GM12878 (cell line): ENCODE measurements around the gene ZNF547. TPM values are rescaled to one million over a fixed set of nuclear protein-coding genes. Genes with fewer than 3 reads are reported as not detected.

Experiments
- BRCA1 ChIP-seq: IDR thresholded peaks from 2 replicates; pipeline ENCODE4 v1.6.1; 2011; ENCODE audit warnings: low read depth, low read length, improper control_type of control experiment
- CEBPB ChIP-seq, 2 experiments: fragments of 150-350 bp in 1 of 2; IDR thresholded peaks; 2 replicates each; pipeline ENCODE4 v1.6.1; 2012 to 2014; ENCODE audit warnings: low read depth in 2 of 2, low read length in 2 of 2, borderline replicate concordance in 1 of 2, inconsistent platforms in 1 of 2
- CREM ChIP-seq: IDR thresholded peaks from 2 replicates; pipeline ENCODE4 v1.6.1; 2014; ENCODE audit warnings: antibody characterized with exemption, low read depth
- DPF2 ChIP-seq: fragments of 450-650 bp; IDR thresholded peaks from 2 replicates; pipeline ENCODE4 v1.6.1; 2017; ENCODE audit warnings: mild to moderate bottlenecking
- EZH2 ChIP-seq: IDR thresholded peaks from 2 replicates; pipeline ENCODE4 v1.6.1; 2012; ENCODE audit warnings: low read depth, mild to moderate bottlenecking, control low read depth, inconsistent platforms, low read length, borderline replicate concordance; ENCODE audit not compliant: control insufficient read depth
- HDAC2 ChIP-seq: fragments of 200-600 bp; sonication (generic); IDR thresholded peaks from 2 replicates; pipeline ENCODE4 v1.6.1; 2017
- KDM1A ChIP-seq: fragments of 200-600 bp; sonication (generic); IDR thresholded peaks from 2 replicates; pipeline ENCODE4 v1.6.1; 2016; ENCODE audit warnings: borderline replicate concordance
- RAD21 ChIP-seq: IDR thresholded peaks from 2 replicates; pipeline ENCODE4 v1.6.1; 2011; ENCODE audit warnings: mild to moderate bottlenecking, low read depth, low read length, moderate library complexity; ENCODE audit not compliant: insufficient read depth
- STAT3 ChIP-seq: IDR thresholded peaks from 2 replicates; pipeline ENCODE4 v1.6.1; 2011; ENCODE audit warnings: low read depth, low read length, improper control_type of control experiment
- USF2 ChIP-seq: IDR thresholded peaks from 2 replicates; pipeline ENCODE4 v1.6.1; 2011; ENCODE audit warnings: low read depth, low read length, improper control_type of control experiment, borderline replicate concordance
- YBX1 ChIP-seq: fragments of 450-650 bp; IDR thresholded peaks from 2 replicates; pipeline ENCODE4 v1.6.1; 2016; ENCODE audit warnings: antibody characterized with exemption
- ZBTB40 ChIP-seq: fragments of 450-650 bp; IDR thresholded peaks from 2 replicates; pipeline ENCODE4 v1.6.1; 2016; ENCODE audit warnings: mild to moderate bottlenecking, moderate library complexity, borderline replicate concordance
- ZNF207 ChIP-seq: fragments of 450-650 bp; IDR thresholded peaks from 2 replicates; pipeline ENCODE4 v1.6.1; 2014; ENCODE audit warnings: antibody characterized with exemption, mild to moderate bottlenecking, borderline replicate concordance
- ZNF592 ChIP-seq: fragments of 450-650 bp; IDR thresholded peaks from 2 replicates; pipeline ENCODE4 v1.6.1; 2017; ENCODE audit warnings: mild to moderate bottlenecking, moderate library complexity
- ZNF687 ChIP-seq: fragments of 450-650 bp; IDR thresholded peaks from 2 replicates; pipeline ENCODE4 v1.6.1; 2017; ENCODE audit warnings: mild to moderate bottlenecking, moderate library complexity
- polyA plus RNA-seq, 11 experiments: library from polyadenylated mRNA; depleted of rRNA in 4 of 11; unstranded in 6 of 11; stranded (reverse) in 5 of 11; fragments of >200 nt; fragmentation: Nextera tagmentation in 4 of 11; fragmentation: Illumina TruSeq in 1 of 11; extraction: Ambion mirVana in 4 of 11; extraction: Trizol in 1 of 11; gene quantifications; 1 replicate in 1 of 11; 2 replicates in 10 of 11; pipeline versions ENCODE4 v1.2.1 to v1.2.3, GENCODE V29; 2011 to 2016; ENCODE audit warnings: inconsistent platforms in 2 of 11, missing spikeins in 2 of 11, low read depth in 1 of 11
- total RNA-seq, 4 experiments: library from RNA; depleted of rRNA in 3 of 4; stranded (reverse); fragments of >200 nt in 3 of 4; fragmentation: Illumina TruSeq in 1 of 4; extraction: Trizol in 1 of 4; gene quantifications; 2 replicates each; pipeline versions ENCODE4 v1.2.1 to v1.2.3, GENCODE V29; 2013 to 2021

Gene ZNF547
- total and polyA plus RNA-seq, 10 of the 15 experiments (the other 5 are each of a cell fraction or from before 2014, with no cell fraction given), result 2.3 to 6.0 (median 3.3) TPM

GRCh38 chr19:57320180-57321084 is 42.9 kb upstream of the ZNF547 start, which contains the start of gene ZNF543 (continued):
- TF ChIP-seq BRCA1 (peak; percentile 43; the same call in 1 of the 2 replicates), ZNF592 (no peak), USF2 (no peak), ZNF207 (no peak), CEBPB (IDR thresholded peaks at IDR 0.05; ENCODE audit: borderline replicate concordance in 1 of 2, low read depth in 2 of 2, low read length in 2 of 2) (no peak), ZBTB40 (peak; percentile 90), KDM1A (no peak), RAD21 (no peak), DPF2 (0 out of 2 replicates have a peak, but pooled peaks have one; percentile 51), HDAC2 (no peak), ZNF687 (peak; percentile 42), YBX1 (no peak), CREM (peak; percentile 97), EZH2 (no peak), STAT3 (no peak)
